HCT116 (cell line): Measurements from ENCODE around the gene SAMD4A.

ENCODE experiments used
- CTCF ChIP-seq, 3 experiments: fragments of 200-600 bp in 1 of 3; sonication (generic) in 1 of 3; IDR thresholded peaks in 2 of 3; conservative IDR thresholded peaks in 1 of 3; 2 replicates each; pipeline ENCODE4 v1.5.1; 2012 to 2017; ENCODE audit warnings: low read depth in 2 of 3, low read length in 2 of 3, antibody characterized with exemption in 1 of 3, borderline replicate concordance in 1 of 3, control low read depth in 1 of 3, mild to moderate bottlenecking in 1 of 3, mixed read lengths in 1 of 3, mixed run types in 1 of 3, moderate library complexity in 1 of 3; ENCODE audit not compliant: insufficient read depth in 1 of 3
- EZH2 ChIP-seq: fragments of 200-600 bp; sonication (generic); IDR thresholded peaks from 2 replicates; pipeline ENCODE4 v1.6.1; 2017; ENCODE audit warnings: antibody characterized with exemption, mixed run types
- YY1 ChIP-seq: IDR thresholded peaks from 2 replicates; pipeline ENCODE4 v1.6.1; 2011; ENCODE audit warnings: low read length, low read depth, moderate library complexity, mild to moderate bottlenecking; ENCODE audit not compliant: insufficient replicate concordance; ENCODE audit errors: extremely low read depth
- TF ChIP-seq, protein P1 (sequence below): IDR thresholded peaks from 2 replicates; pipeline ENCODE4 v1.6.1; 2012; ENCODE audit warnings: low read depth

DNA sequence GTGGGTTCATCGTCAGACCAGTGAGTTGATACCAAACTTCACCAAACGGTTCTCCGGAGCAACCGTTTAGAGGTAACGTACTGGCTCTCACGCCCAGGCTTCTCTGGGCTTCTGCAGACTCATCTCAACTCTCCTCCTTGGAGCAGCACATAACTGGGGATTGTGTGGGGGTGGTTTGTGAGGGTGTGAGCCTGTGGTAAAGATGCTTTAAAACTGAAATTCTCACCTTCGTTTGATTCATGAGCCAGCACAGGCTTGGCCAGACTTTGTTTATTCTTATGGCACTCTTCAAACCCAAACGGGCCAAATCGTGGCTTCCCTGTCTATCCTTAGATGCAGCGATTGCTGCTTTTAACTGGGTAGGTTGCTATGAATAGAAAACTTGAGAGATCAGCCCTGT, 121.3 kb downstream of the SAMD4A start:
- TF ChIP-seq CTCF (IDR thresholded peaks at IDR 0.05 in 2 of 3, conservative IDR thresholded peaks at IDR 0.05 in 1 of 3; ENCODE audit: borderline replicate concordance in 1 of 3, insufficient read depth in 1 of 3, low read depth in 2 of 3, low read length in 2 of 3) (no peak), YY1 (no peak), EZH2 (no peak)
- TF ChIP-seq, protein P1, sequence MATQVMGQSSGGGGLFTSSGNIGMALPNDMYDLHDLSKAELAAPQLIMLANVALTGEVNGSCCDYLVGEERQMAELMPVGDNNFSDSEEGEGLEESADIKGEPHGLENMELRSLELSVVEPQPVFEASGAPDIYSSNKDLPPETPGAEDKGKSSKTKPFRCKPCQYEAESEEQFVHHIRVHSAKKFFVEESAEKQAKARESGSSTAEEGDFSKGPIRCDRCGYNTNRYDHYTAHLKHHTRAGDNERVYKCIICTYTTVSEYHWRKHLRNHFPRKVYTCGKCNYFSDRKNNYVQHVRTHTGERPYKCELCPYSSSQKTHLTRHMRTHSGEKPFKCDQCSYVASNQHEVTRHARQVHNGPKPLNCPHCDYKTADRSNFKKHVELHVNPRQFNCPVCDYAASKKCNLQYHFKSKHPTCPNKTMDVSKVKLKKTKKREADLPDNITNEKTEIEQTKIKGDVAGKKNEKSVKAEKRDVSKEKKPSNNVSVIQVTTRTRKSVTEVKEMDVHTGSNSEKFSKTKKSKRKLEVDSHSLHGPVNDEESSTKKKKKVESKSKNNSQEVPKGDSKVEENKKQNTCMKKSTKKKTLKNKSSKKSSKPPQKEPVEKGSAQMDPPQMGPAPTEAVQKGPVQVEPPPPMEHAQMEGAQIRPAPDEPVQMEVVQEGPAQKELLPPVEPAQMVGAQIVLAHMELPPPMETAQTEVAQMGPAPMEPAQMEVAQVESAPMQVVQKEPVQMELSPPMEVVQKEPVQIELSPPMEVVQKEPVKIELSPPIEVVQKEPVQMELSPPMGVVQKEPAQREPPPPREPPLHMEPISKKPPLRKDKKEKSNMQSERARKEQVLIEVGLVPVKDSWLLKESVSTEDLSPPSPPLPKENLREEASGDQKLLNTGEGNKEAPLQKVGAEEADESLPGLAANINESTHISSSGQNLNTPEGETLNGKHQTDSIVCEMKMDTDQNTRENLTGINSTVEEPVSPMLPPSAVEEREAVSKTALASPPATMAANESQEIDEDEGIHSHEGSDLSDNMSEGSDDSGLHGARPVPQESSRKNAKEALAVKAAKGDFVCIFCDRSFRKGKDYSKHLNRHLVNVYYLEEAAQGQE: no peak
